ENCODE measurements around the gene TRABD. TPM values are rescaled to one million over a fixed set of nuclear protein-coding genes. Genes with fewer than 3 reads are reported as not detected.
A peak's percentile ranks its signal among the peaks of the same experiment; 100 is the strongest.

The TRABD gene
- polyA plus RNA-seq, 4 donors, result 43.3 to 84.6 (median 66.9) TPM

GRCh38 chr22:50205781-50206569 is 20.3 kb downstream of the TRABD start:
- H3K27ac ChIP-seq (ENCODE audit: low read depth in 1 of 3, low read length in 2 of 3), result no peak overlapping the region
- no peak for FAIRE-seq

GRCh38 chr22:50206599-50206998 is 20.9 kb downstream of the TRABD start:
- peaks cover 0 to 72% (median 16%) of the 10 kb centered on the region in 3 donors for H3K36me3 ChIP-seq (ENCODE audit: control insufficient read depth in 3 of 3, insufficient read depth in 2 of 3, low read depth in 1 of 3, low read length in 3 of 3)
- H3K9me3 ChIP-seq (ENCODE audit: control insufficient read depth in 2 of 2, insufficient read depth in 1 of 2, low read depth in 1 of 2, low read length in 1 of 2), result no peaks in the 10 kb centered on the region
- 52 to 65% (median 58%) methylated on average over 10 of the region's 10 CpGs for WGBS, 3 donors
- DNase-seq (no peak), FAIRE-seq (no peak)
- H3K27ac ChIP-seq (ENCODE audit: low read depth in 1 of 3, low read length in 2 of 3), result no peak overlapping the region
- H3K27me3 ChIP-seq (ENCODE audit: control insufficient read depth in 3 of 3, insufficient read depth in 3 of 3, low read length in 3 of 3), result no peaks in the 10 kb centered on the region
- H3K4me1 ChIP-seq (ENCODE audit: control insufficient read depth in 3 of 3, insufficient read depth in 2 of 3, low read depth in 1 of 3, low read length in 2 of 3), result peaks cover 0 to 5% (median 5%) of the 10 kb centered on the region in 3 donors
- H3K4me3 ChIP-seq (ENCODE audit: low read depth in 1 of 3, low read length in 3 of 3), result no peak overlapping the region

More at GRCh38 chr22:50205781-50206569, 20.3 kb downstream of the TRABD start:
- DNase-seq, result no peak
- 91 to 95% (median 92%) methylated on average over 39 to 45 of the region's 45 CpGs for WGBS, 3 donors
- H3K27me3 ChIP-seq (ENCODE audit: control insufficient read depth in 3 of 3, insufficient read depth in 3 of 3, low read length in 3 of 3), result no peaks in the 10 kb centered on the region
- H3K4me1 ChIP-seq (ENCODE audit: control insufficient read depth in 3 of 3, insufficient read depth in 2 of 3, low read depth in 1 of 3, low read length in 2 of 3), result peaks cover 0 to 5% (median 5%) of the 10 kb centered on the region in 3 donors
- no peaks in the 10 kb centered on the region for H3K9me3 ChIP-seq (ENCODE audit: control insufficient read depth in 2 of 2, insufficient read depth in 1 of 2, low read depth in 1 of 2, low read length in 1 of 2)
- H3K4me3 ChIP-seq (ENCODE audit: low read depth in 1 of 3, low read length in 3 of 3), result no peak overlapping the region
- peaks cover 0 to 68% (median 13%) of the 10 kb centered on the region in 3 donors for H3K36me3 ChIP-seq (ENCODE audit: control insufficient read depth in 3 of 3, insufficient read depth in 2 of 3, low read depth in 1 of 3, low read length in 3 of 3)

GRCh38 chr22:50207383-50208140 is 21.8 kb downstream of the TRABD start:
- Histone ChIP-seq H3K27ac (ENCODE audit: low read depth in 1 of 3, low read length in 2 of 3) (no peak overlapping the region), H3K36me3 (ENCODE audit: control insufficient read depth in 3 of 3, insufficient read depth in 2 of 3, low read depth in 1 of 3, low read length in 3 of 3) (peaks cover 0 to 78% (median 16%) of the 10 kb centered on the region in 3 donors), H3K4me1 (ENCODE audit: control insufficient read depth in 3 of 3, insufficient read depth in 2 of 3, low read depth in 1 of 3, low read length in 2 of 3) (peaks cover 0 to 5% (median 0%) of the 10 kb centered on the region in 3 donors), H3K4me3 (ENCODE audit: low read depth in 1 of 3, low read length in 3 of 3) (no peak overlapping the region), H3K27me3 (ENCODE audit: control insufficient read depth in 3 of 3, insufficient read depth in 3 of 3, low read length in 3 of 3) (no peaks in the 10 kb centered on the region), H3K9me3 (ENCODE audit: control insufficient read depth in 2 of 2, insufficient read depth in 1 of 2, low read depth in 1 of 2, low read length in 1 of 2) (no peaks in the 10 kb centered on the region)
- 64 to 77% (median 72%) methylated on average over 23 of the region's 23 CpGs for WGBS, 3 donors
- DNase-seq (no peak), FAIRE-seq (no peak)

- Histone ChIP-seq H3K4me3 (ENCODE audit: low read depth in 1 of 3, low read length in 3 of 3) (no peak overlapping the region), H3K9me3 (ENCODE audit: control insufficient read depth in 2 of 2, insufficient read depth in 1 of 2, low read depth in 1 of 2, low read length in 1 of 2) (no peaks in the 10 kb centered on the region), H3K27me3 (ENCODE audit: control insufficient read depth in 3 of 3, insufficient read depth in 3 of 3, low read length in 3 of 3) (no peaks in the 10 kb centered on the region), H3K36me3 (ENCODE audit: control insufficient read depth in 3 of 3, insufficient read depth in 2 of 3, low read depth in 1 of 3, low read length in 3 of 3) (peaks cover 0 to 82% (median 16%) of the 10 kb centered on the region in 3 donors), H3K27ac (ENCODE audit: low read depth in 1 of 3, low read length in 2 of 3) (no peak overlapping the region), H3K4me1 (ENCODE audit: control insufficient read depth in 3 of 3, insufficient read depth in 2 of 3, low read depth in 1 of 3, low read length in 2 of 3) (peaks cover 0 to 5% (median 0%) of the 10 kb centered on the region in 3 donors)
- DNase-seq (no peak), FAIRE-seq (no peak)
- WGBS, 3 donors, result 88 to 89% (median 88%) methylated on average over 22 of the region's 22 CpGs
Observed at GRCh38 chr22:50208430-50208938, 22.8 kb downstream of the TRABD start.

GRCh38 chr22:50208939-50209892 is 23.5 kb downstream of the TRABD start:
- Histone ChIP-seq H3K27ac (ENCODE audit: low read depth in 1 of 3, low read length in 2 of 3) (no peak overlapping the region), H3K27me3 (ENCODE audit: control insufficient read depth in 3 of 3, insufficient read depth in 3 of 3, low read length in 3 of 3) (no peaks in the 10 kb centered on the region), H3K4me1 (ENCODE audit: control insufficient read depth in 3 of 3, insufficient read depth in 2 of 3, low read depth in 1 of 3, low read length in 2 of 3) (peaks cover 0 to 5% (median 0%) of the 10 kb centered on the region in 3 donors), H3K36me3 (ENCODE audit: control insufficient read depth in 3 of 3, insufficient read depth in 2 of 3, low read depth in 1 of 3, low read length in 3 of 3) (peaks cover 0 to 89% (median 16%) of the 10 kb centered on the region in 3 donors), H3K4me3 (ENCODE audit: low read depth in 1 of 3, low read length in 3 of 3) (no peak overlapping the region), H3K9me3 (ENCODE audit: control insufficient read depth in 2 of 2, insufficient read depth in 1 of 2, low read depth in 1 of 2, low read length in 1 of 2) (no peaks in the 10 kb centered on the region)
- no peak for DNase-seq
- no peak for FAIRE-seq
- 80 to 82% (median 81%) methylated on average over 29 to 31 of the region's 31 CpGs for WGBS, 3 donors

- Histone ChIP-seq H3K4me1 (ENCODE audit: control insufficient read depth in 3 of 3, insufficient read depth in 2 of 3, low read depth in 1 of 3, low read length in 2 of 3) (peaks cover 0 to 2% (median 0%) of the 10 kb centered on the region in 3 donors), H3K36me3 (ENCODE audit: control insufficient read depth in 3 of 3, insufficient read depth in 2 of 3, low read depth in 1 of 3, low read length in 3 of 3) (peaks cover 3 to 92% (median 16%) of the 10 kb centered on the region in 3 donors), H3K27me3 (ENCODE audit: control insufficient read depth in 3 of 3, insufficient read depth in 3 of 3, low read length in 3 of 3) (no peaks in the 10 kb centered on the region), H3K4me3 (ENCODE audit: low read depth in 1 of 3, low read length in 3 of 3) (no peak overlapping the region), H3K9me3 (ENCODE audit: control insufficient read depth in 2 of 2, insufficient read depth in 1 of 2, low read depth in 1 of 2, low read length in 1 of 2) (no peaks in the 10 kb centered on the region), H3K27ac (ENCODE audit: low read depth in 1 of 3, low read length in 2 of 3) (no peak overlapping the region)
- 58 to 62% (median 59%) methylated on average over 20 of the region's 20 CpGs for WGBS, 3 donors
- DNase-seq (peak; percentile 68 to 69), FAIRE-seq (no peak)
Observed at GRCh38 chr22:50209893-50210292, 24.2 kb downstream of the TRABD start.

- DNase-seq, result no peak
Observed at GRCh38 chr22:50210378-50211139, 24.8 kb downstream of the TRABD start.

More at GRCh38 chr22:50210378-50211139, 24.8 kb downstream of the TRABD start:
- no peaks in the 10 kb centered on the region for H3K27me3 ChIP-seq (ENCODE audit: control insufficient read depth in 3 of 3, insufficient read depth in 3 of 3, low read length in 3 of 3)
- H3K4me3 ChIP-seq (ENCODE audit: low read depth in 1 of 3, low read length in 3 of 3), result no peak overlapping the region
- H3K4me1 ChIP-seq (ENCODE audit: control insufficient read depth in 3 of 3, insufficient read depth in 2 of 3, low read depth in 1 of 3, low read length in 2 of 3), result no peaks in the 10 kb centered on the region
- no peaks in the 10 kb centered on the region for H3K9me3 ChIP-seq (ENCODE audit: control insufficient read depth in 2 of 2, insufficient read depth in 1 of 2, low read depth in 1 of 2, low read length in 1 of 2)
- WGBS, 3 donors, result 85 to 90% (median 87%) methylated on average over 30 to 32 of the region's 32 CpGs
- FAIRE-seq, result no peak
- no peak overlapping the region for H3K27ac ChIP-seq (ENCODE audit: low read depth in 1 of 3, low read length in 2 of 3)
- peaks cover 3 to 92% (median 16%) of the 10 kb centered on the region in 3 donors for H3K36me3 ChIP-seq (ENCODE audit: control insufficient read depth in 3 of 3, insufficient read depth in 2 of 3, low read depth in 1 of 3, low read length in 3 of 3)

Data from small intestine (tissue), 7 donors.